NCI-H2227 treated with DMSO at 0.1 percent for 48 hours (cell line): ENCODE results near the gene NRP2.

Experiments
- DNase-seq: peaks from one replicate; lab custom pipeline; 2025; lab: John Stamatoyannopoulos, UW

Gene NRP2

DNA sequence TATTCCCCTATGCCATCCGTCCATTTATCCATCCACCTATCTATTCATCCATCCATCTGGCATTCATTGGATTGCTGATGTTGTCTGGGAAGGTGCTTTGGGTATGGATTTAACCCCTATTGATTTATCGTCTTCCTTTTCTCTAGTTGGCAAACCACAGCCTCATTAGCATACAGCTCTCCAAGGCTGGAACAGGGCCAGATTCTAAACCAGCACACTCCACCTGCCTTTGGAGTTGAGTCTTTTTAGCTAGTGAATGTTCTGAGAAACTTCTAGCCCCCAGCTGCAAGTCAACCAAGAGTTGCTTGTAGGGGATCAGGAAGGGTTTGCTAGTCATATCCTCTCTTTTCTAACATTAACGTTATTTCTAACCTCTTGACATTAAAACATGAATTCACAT, 90.7 kb downstream of the NRP2 start:
- no peak for DNase-seq

DNA sequence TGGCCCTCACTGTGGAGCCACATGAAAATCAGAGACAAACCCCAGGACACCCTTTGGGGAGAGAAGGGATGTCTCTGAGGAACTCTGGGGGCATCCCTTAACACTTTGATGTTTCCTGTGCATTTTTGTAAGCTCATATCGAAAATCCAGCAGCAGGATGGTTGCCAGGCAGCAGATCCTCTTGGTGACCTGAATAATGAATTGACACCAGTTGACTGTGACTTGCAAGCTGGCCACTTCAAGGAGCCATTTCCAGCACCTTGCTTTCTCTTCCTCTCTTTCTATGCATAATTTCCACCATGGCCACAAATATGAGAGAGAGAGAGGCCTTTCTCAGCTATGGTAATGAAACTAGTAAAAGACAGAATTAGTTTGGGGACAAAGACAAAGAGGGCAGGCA, 91.7 kb downstream of the NRP2 start:
- DNase-seq = no peak

- DNase-seq = peak; percentile 75
Measured at GRCh38 chr2:205775097-205775877, 93.0 kb downstream of the NRP2 start.

GRCh38 chr2:205776139-205776538, 93.8 kb downstream of the NRP2 start:
- no peak for DNase-seq

GRCh38 chr2:205776720-205777119, 94.4 kb downstream of the NRP2 start:
- no peak for DNase-seq

DNA sequence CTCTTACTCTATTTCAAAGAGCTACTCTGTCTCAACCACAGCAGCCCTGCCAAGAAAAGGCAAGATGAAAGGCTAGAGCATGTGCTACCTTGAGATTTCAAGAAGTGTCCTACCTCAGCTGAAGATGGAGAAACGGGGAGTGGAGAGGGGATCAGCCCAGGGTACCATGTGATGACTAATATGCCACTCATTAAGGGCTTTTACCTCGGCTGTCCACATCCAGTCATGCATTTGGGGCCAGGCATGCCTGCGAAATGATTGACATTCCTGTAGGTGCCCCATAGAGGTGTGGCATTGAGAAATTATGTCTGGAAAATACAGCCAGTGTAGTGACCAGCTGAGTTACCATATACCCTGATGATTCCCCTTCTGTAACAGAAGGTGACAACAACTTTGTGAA, 96.1 kb downstream of the NRP2 start:
- no peak for DNase-seq

GRCh38 chr2:205780645-205781044, 98.3 kb downstream of the NRP2 start:
- no peak for DNase-seq

GRCh38 chr2:205781244-205781931, 99.1 kb downstream of the NRP2 start:
- peak; percentile 37 for DNase-seq

DNA sequence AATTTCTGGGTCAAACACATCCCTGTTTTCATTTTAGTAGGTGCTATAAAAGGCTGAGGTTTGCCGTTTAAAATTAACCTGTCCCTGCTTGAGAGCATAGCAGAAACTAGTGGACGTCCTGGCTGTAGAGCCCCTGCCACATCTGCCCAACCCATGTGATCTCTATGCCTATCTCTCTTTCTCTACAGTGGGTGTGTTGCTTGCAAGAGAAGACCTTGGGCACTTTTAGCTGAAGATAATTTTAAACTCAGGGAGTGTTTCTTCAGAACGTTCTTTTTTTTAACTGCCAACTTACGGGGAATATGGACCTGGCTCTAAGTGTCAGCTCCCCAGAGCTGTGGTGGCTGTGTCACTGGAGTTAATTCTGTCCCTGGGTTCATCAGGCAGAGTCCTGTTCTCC, 100.6 kb downstream of the NRP2 start:
- DNase-seq = no peak

GRCh38 chr2:205783872-205784499, 101.7 kb downstream of the NRP2 start:
- DNase-seq = no peak

DNA sequence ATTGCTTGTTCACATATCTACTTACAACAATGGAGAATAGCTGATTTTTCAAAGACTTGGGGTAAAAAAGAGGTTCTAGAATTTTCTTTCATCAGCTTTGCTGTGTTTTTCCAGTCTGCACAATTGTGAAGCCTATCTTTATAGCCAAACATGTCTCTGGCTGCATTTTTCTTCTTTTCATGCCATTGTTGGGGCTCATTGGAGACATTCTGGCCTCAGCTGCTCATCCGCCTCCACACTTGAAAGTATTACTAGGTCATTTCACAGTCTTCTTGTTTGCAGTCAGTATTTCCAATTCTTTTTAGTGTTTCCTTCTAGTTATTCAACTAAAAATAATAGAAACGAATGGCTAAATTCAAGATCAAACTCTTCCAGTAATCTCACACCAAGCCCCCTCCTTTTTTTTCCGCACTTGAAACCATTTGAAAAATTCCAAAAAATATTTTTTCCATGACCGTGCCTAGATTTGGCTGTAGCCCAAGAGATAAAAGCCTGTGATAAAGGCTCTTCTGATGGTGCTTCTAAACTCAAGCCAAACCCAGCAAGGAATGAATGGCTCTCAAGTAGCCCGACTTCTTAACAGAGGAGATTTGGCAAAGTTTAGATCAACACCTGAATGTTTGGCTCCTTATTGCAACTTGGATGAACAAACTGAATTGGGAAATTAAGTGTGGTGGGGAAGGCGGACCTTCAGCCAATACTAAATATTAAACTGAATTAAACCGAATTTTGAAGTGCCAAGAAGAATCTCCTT, 103.4 kb downstream of the NRP2 start:
- DNase-seq = no peak

GRCh38 chr2:205786976-205787375, 104.7 kb downstream of the NRP2 start:
- no peak for DNase-seq

DNA sequence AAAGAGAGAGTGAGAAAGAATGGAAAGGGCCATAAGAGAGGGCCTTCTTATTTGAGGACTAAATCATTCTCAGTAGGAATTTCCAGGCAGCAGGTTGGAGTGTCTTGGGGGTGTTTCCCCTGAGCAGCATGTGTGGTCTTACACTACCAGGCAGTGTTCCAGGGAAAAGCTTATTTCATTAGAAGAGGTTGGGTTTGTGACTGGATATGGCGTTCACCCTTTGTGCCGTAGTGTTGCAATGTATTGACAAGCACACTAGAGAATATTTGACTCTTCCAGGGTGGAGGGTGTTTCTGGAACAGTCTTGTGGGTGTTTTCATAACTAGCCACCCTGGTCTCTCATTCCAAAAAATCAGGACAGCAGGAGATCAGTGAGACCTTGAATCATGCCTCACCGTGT, 105.5 kb downstream of the NRP2 start:
- DNase-seq = no peak

- no peak for DNase-seq
Measured at GRCh38 chr2:205789906-205790305, 107.6 kb downstream of the NRP2 start.

GRCh38 chr2:205792908-205793307, 110.6 kb downstream of the NRP2 start:
- no peak for DNase-seq

- DNase-seq = no peak
Measured at GRCh38 chr2:205796805-205797313, 114.6 kb downstream of the NRP2 start.

DNA sequence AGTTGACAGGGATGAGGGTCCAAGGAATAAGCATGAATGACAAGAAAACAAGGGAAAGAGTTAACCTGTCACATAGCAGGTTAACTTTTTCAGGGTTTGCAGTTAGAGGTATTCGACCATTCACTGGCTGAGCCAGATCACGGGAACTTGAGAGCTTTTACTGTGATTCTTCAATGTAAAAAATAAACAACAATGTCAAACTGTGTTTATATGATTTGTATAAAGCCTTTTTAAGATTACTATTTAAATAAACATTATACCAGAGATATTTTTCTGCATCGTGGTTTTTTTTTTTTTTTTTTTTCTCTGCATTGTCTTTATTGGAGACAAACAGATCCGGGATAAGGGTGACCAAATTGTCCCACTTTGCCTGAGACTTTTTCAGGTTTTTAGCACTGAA, 115.6 kb downstream of the NRP2 start:
- DNase-seq = no peak

DNA sequence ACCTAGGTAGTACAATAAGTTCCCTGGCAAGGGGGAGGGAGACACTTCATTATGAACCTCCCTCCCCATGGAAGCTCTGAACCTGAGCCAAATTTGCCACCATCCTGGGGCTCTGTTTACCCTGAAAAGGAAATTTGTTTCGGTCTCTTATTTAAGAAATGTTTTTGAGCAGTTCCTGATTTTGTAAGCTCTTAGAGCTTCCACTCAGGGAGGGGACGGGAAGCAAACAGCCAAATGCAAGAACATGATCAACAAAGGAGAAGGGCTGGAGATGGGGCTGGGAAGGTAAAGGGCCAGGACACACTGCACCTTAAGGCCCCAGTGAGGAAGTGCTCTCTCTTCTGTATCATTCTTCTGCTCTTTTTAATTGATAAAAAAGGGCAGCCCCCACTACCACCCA, 117.9 kb downstream of the NRP2 start:
- no peak for DNase-seq

- no peak for DNase-seq
Measured at GRCh38 chr2:205800773-205801172, 118.5 kb downstream of the NRP2 start.

DNA sequence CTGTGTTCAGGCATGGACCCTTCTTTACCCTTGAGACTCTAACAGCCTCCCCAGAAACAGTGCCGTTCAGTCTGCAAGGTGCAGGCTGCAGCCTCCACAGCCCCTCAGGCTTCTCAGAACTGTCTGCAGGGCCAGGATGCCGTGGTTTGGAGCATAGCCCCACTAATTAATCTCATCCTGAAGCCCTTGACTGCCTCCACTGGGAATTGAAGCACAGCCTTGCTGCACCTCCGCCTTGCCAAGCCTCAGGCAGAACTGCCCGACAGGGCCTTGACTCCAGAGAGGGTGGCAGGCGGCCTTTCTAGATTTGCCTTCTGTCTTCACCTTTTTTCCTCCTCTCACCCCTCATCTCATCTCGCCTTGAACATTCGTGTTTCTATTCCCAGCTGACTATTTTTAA, 119.8 kb downstream of the NRP2 start:
- no peak for DNase-seq

DNA sequence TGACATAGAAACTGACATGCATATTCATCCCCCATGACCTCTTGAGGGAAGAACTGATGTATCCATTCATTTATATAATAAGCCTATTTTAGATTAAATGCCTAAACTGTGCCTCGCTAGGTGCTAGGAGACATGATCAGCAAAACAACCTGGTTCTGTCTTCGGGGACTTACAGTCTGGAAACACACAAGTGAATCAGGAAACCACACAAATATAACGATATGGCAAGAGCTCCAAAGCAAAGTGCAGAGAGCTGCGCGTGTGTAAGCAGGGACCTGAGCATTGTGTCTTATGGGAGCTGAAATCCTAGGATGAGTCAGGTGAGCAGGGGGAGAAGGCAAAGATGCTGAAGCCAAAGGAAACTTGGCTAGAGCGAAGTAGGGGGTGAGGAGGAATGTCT, 120.6 kb downstream of the NRP2 start:
- DNase-seq = no peak

DNA sequence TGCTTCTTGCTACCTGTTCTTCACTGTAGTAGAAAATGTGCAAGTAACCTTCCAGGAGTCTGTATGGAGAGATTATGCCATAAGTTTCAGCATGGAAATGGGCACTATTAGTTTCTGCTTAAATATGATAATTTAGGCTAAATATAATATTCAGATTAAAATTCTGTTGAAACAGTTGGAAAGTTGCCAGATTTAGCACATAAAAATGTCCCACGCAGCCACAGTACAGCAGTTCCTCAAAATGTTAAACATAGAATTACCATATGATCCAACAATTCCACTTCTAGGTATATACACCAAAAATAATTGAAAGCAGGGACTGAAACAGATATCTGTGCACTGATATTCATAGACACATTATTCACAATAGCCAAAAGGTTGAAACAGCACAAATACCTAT, 121.2 kb downstream of the NRP2 start:
- no peak for DNase-seq
